ENCODE results near the gene POLR2E. TPM values are rescaled to one million over a fixed set of nuclear protein-coding genes. Genes with fewer than 3 reads are reported as not detected.

The POLR2E gene
- total RNA-seq, 1 experiment from 2014 or later = 237 TPM

DNA sequence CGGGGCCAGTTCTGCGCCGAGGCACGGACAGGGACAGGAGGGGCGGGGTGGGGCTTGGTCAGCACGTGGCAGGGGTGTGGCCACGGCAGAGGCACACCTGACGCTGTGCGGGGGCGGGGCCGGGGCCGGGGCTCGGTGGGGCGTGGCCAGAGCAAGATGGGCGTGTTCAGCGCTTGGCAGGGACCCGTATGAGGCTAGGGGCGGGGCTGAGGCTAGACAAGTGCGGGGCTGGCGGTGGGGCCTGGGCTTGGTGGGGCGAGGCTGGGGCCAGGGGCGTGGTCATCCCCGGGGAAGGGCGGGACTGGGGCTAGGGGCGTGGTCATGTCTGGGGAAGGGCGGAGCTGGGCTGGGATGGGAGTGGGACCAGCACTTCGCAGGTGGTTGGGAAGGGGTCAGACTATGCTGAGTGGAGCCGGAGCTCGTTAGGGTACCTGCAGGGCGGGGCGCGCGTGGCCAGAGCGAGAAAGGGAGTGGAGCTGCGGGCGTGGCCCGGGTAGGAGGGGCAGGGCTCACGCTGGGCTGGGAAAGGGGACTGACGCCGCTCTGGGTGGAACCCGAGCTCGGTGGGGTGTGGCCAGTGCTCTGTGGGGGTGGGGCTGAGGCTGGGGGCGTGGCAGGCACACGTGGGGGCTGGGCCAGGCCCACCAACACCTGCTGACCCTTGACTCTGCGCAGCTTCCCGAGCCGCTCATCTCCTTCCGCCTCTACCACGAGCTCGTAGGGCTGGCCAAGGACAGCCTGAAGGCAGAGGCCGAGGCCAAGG is 12.8 kb downstream of the POLR2E start:
- H3K4me2 ChIP-seq = peak overlapping the region; percentile 79
- H3K9me3 ChIP-seq (ENCODE audit: insufficient read depth, low read depth) = no peaks in the 10 kb centered on the region
- 0 out of 2 replicates have a peak overlapping the region, but pooled peaks have one; percentile 39 for H3K27ac ChIP-seq
- no peaks in the 10 kb centered on the region for H3K4me1 ChIP-seq (replicated peaks; ENCODE audit: insufficient read depth)
- peaks cover 7% of the 10 kb centered on the region; the same call in 1 of the 2 replicates for H3F3A ChIP-seq (ENCODE audit: insufficient read depth, low read depth)
- CTCF ChIA-PET = no interaction called here
- intact Hi-C loops (cut with micrococcal nuclease; ENCODE audit: unreplicated experiment) = no loop called here
- peak in 1 of 2 experiments; percentile 67 for DNase-seq
- no peaks in the 10 kb centered on the region for H4K20me1 ChIP-seq (ENCODE audit: insufficient read depth)
- no peaks in the 10 kb centered on the region for H3K27me3 ChIP-seq (ENCODE audit: insufficient read depth, low read depth)
- TF ChIP-seq EZH2 (IDR thresholded peaks at IDR 0.05; ENCODE audit: low read depth) = no peak
- H3K9me2 ChIP-seq (ENCODE audit: insufficient read depth) = no peaks in the 10 kb centered on the region
- no peaks in the 10 kb centered on the region for H3K36me3 ChIP-seq (ENCODE audit: low read depth)
- POLR2A ChIA-PET (ENCODE audit: unreplicated experiment) = interaction anchor here (0.6 kb wide), 1 partner anchor 45 kb away, joined by 3 read pairs; no protein-coding TSS in a partner anchor
- H3K4me3 ChIP-seq = peak overlapping the region; percentile 53; the same call in 1 of the 2 replicates
- peak overlapping the region; percentile 72; the same call in 1 of the 2 replicates for H2AFZ ChIP-seq
- no TSS peak for BruUV-seq (replicated peaks)
- H3K79me2 ChIP-seq (ENCODE audit: low read depth) = no peaks in the 10 kb centered on the region

DNA sequence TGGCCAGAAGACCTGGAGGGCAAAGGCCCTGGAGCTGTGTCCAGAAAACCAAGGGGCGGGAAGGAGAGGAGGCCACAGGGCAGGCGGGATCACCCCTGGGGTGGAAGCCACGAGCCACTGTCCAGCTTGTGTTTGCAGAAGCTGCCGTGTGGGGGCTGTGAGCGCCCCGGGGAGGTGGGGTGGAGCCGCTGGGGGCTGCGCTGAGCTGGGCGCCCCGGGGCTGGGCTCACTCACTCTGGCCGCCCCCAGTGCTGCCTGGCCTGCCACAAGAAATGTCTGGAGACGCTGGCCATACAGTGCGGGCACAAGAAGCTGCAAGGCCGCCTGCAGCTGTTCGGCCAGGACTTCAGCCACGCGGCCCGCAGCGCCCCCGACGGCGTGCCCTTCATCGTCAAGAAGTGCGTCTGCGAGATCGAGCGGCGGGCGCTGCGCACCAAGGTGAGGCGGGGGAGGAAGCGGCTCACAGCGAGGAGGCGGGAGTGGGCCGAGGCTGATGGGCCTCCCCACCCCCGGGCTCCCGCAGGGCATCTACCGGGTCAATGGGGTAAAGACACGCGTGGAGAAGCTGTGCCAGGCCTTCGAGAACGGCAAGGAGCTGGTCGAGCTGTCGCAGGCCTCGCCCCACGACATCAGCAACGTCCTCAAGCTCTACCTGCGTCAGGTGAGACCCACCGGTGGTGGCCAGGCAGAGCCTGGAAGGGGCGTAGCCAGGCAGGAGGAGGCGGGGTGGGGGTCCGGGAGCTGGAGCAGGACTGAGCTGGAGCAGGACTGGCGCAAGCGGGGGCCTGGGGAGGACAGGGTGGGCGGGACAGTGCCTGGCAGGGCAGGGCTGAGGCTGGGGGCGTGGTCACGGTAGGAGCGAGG is 13.6 kb downstream of the POLR2E start:
- Histone ChIP-seq H3K4me1 (replicated peaks; ENCODE audit: insufficient read depth) (no peaks in the 10 kb centered on the region), H3K4me3 (no peak overlapping the region), H3K36me3 (ENCODE audit: low read depth) (no peaks in the 10 kb centered on the region), H3K27me3 (ENCODE audit: insufficient read depth, low read depth) (no peaks in the 10 kb centered on the region), H2AFZ (no peak overlapping the region), H3F3A (ENCODE audit: insufficient read depth, low read depth) (peaks cover 10% of the 10 kb centered on the region; the same call in 1 of the 2 replicates), H4K20me1 (ENCODE audit: insufficient read depth) (no peaks in the 10 kb centered on the region), H3K4me2 (no peak overlapping the region), H3K9me3 (ENCODE audit: insufficient read depth, low read depth) (no peaks in the 10 kb centered on the region), H3K9me2 (ENCODE audit: insufficient read depth) (no peaks in the 10 kb centered on the region), H3K27ac (no peak overlapping the region), H3K79me2 (ENCODE audit: low read depth) (no peaks in the 10 kb centered on the region)
- BruUV-seq (replicated peaks) = no TSS peak
- CTCF ChIA-PET = interaction anchor here (0.5 kb wide), 1 partner anchor 13 kb away, joined by 3 read pairs; no protein-coding TSS in a partner anchor
- TF ChIP-seq, protein P1, sequence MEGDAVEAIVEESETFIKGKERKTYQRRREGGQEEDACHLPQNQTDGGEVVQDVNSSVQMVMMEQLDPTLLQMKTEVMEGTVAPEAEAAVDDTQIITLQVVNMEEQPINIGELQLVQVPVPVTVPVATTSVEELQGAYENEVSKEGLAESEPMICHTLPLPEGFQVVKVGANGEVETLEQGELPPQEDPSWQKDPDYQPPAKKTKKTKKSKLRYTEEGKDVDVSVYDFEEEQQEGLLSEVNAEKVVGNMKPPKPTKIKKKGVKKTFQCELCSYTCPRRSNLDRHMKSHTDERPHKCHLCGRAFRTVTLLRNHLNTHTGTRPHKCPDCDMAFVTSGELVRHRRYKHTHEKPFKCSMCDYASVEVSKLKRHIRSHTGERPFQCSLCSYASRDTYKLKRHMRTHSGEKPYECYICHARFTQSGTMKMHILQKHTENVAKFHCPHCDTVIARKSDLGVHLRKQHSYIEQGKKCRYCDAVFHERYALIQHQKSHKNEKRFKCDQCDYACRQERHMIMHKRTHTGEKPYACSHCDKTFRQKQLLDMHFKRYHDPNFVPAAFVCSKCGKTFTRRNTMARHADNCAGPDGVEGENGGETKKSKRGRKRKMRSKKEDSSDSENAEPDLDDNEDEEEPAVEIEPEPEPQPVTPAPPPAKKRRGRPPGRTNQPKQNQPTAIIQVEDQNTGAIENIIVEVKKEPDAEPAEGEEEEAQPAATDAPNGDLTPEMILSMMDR (conservative IDR thresholded peaks at IDR 0.05) = no peak
- no peak for TF ChIP-seq EZH2 (IDR thresholded peaks at IDR 0.05; ENCODE audit: low read depth)
- intact Hi-C loops (cut with micrococcal nuclease; ENCODE audit: unreplicated experiment) = no loop called here
- POLR2A ChIA-PET (ENCODE audit: unreplicated experiment) = no interaction called here
- no peak for DNase-seq

DNA sequence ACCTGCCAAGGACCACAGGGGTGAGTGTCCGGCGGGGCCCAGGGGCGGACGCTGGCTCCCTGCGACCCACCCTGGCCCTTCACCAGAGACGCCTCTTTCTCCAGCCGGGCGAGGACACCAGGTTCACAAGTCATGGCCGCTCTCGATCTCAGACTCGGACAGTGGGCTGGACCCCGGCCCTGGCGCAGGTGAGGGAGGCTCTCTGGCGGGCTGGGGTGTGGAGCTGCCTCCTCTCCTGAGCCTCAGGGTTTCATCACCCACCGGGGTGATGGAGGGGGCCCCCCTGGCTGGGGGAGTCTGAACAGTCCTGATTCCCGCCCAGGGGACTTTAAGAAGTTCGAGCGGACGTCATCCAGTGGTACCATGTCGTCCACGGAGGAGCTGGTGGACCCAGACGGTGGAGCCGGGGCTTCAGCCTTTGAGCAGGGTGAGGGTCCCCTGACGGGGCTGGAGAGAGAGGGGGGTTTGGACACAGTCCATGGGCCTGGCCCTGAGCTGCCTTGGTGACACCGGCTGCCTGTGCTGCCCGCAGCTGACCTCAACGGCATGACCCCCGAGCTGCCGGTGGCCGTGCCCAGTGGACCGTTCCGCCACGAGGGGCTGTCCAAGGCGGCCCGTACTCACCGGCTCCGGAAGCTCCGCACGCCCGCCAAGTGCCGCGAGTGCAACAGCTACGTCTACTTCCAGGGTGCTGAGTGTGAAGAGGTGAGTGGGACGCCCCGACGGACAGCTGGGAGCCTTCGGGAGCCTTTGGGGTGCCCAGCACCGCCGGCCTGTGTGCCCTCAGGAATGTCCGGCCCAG is 14.6 kb downstream of the POLR2E start:
- TF ChIP-seq, protein P1 (conservative IDR thresholded peaks at IDR 0.05) = no peak
- DNase-seq = no peak
- Histone ChIP-seq H3K9me3 (ENCODE audit: insufficient read depth, low read depth) (no peaks in the 10 kb centered on the region), H3K4me2 (no peak overlapping the region), H2AFZ (no peak overlapping the region), H4K20me1 (ENCODE audit: insufficient read depth) (no peaks in the 10 kb centered on the region), H3K4me1 (replicated peaks; ENCODE audit: insufficient read depth) (0 out of 2 replicates have a peak, but pooled peaks cover 5% of the 10 kb centered on the region), H3K27ac (no peak overlapping the region), H3K27me3 (ENCODE audit: insufficient read depth, low read depth) (no peaks in the 10 kb centered on the region), H3K36me3 (ENCODE audit: low read depth) (no peaks in the 10 kb centered on the region), H3F3A (ENCODE audit: insufficient read depth, low read depth) (peaks cover 14% of the 10 kb centered on the region; the same call in 1 of the 2 replicates), H3K4me3 (no peak overlapping the region), H3K9me2 (ENCODE audit: insufficient read depth) (no peaks in the 10 kb centered on the region), H3K79me2 (ENCODE audit: low read depth) (no peaks in the 10 kb centered on the region)
- CTCF ChIA-PET = no interaction called here
- BruUV-seq (replicated peaks) = no TSS peak
- POLR2A ChIA-PET (ENCODE audit: unreplicated experiment) = no interaction called here
- intact Hi-C loops (cut with micrococcal nuclease; ENCODE audit: unreplicated experiment) = no loop called here
